Kidney (tissue), 14 donors: Measurements from ENCODE around the gene AGPS. TPM values are rescaled to one million over a fixed set of nuclear protein-coding genes. Genes with fewer than 3 reads are reported as not detected.
A peak's percentile ranks its signal among the peaks of the same experiment; 100 is the strongest.
"Not testable (repeated sequence)": the region's sequence is repeated elsewhere in the genome, so short reads cannot be mapped to it uniquely, and the experiment has no call there.

ENCODE experiments used
- DNase-seq, 5 donors: peaks; one replicate each; pipeline ENCODE4 v3.0.0-alpha.2; 2013 to 2020
- FAIRE-seq: peaks from 2 replicates; lab custom pipeline; 2012; peaks lifted over from hg19 to GRCh38; lab: Jason Lieb, UNC
- H3K27ac ChIP-seq, 2 donors: one replicate each; pipeline ENCODE4 v1.7.0; 2013; ENCODE audit warnings: low read depth in 2 of 2, low read length in 2 of 2, inconsistent platforms in 1 of 2
- H3K27me3 ChIP-seq: one replicate; pipeline ENCODE4 v1.7.1; 2013; ENCODE audit warnings: low read length, inconsistent platforms; ENCODE audit not compliant: control insufficient read depth, insufficient read depth
- H3K36me3 ChIP-seq, 3 donors: one replicate each; pipeline versions ENCODE4 v1.7.0 to v1.7.1; 2013; ENCODE audit warnings: low read length in 3 of 3, control low read depth in 1 of 3, inconsistent platforms in 1 of 3; ENCODE audit not compliant: insufficient read depth in 3 of 3, control insufficient read depth in 2 of 3
- H3K4me1 ChIP-seq, 3 donors: one replicate each; pipeline versions ENCODE4 v1.7.0 to v1.7.1; 2013; ENCODE audit warnings: low read length in 3 of 3, inconsistent platforms in 1 of 3, low read depth in 1 of 3; ENCODE audit not compliant: control insufficient read depth in 2 of 3, insufficient read depth in 2 of 3
- H3K4me3 ChIP-seq, 3 donors: one replicate each; pipeline versions ENCODE4 v1.7.0 to v1.8.1; 2013; ENCODE audit warnings: low read length in 3 of 3, control low read depth in 1 of 3, inconsistent platforms in 1 of 3
- H3K9ac ChIP-seq, 3 donors: one replicate each; pipeline versions ENCODE4 v1.7.0 to v1.7.1; 2013; ENCODE audit warnings: low read length in 3 of 3, control low read depth in 1 of 3, inconsistent platforms in 1 of 3
- H3K9me3 ChIP-seq, 3 donors: one replicate each; pipeline versions ENCODE4 v1.7.0 to v1.7.1; 2013; ENCODE audit warnings: low read length in 3 of 3, control low read depth in 1 of 3, inconsistent platforms in 1 of 3; ENCODE audit not compliant: control insufficient read depth in 2 of 3, insufficient read depth in 1 of 3
- CTCF ChIP-seq: IDR thresholded peaks from 3 replicates; pipeline ENCODE4 v1.5.1; 2012; ENCODE audit warnings: mild to moderate bottlenecking, moderate library complexity, borderline replicate concordance; ENCODE audit not compliant: insufficient read depth; ENCODE audit errors: extremely low read depth
- intact Hi-C: fragments of 100-400 bp; cut with DNase I; formaldehyde crosslinking; loops from one replicate; pipeline ENCODE4 v1.11.1; 2022
- polyA plus RNA-seq: library from polyadenylated mRNA; stranded (reverse); fragments of 350-450 nt; fragmentation: Illumina TruSeq; extraction: RNeasy Lipid Tissue Mini Kit (QIAGEN cat#74804); gene quantifications from one replicate; pipeline ENCODE4 v1.2.3, GENCODE V29; 2014; ENCODE audit warnings: low read depth, low replicate concordance; ENCODE audit not compliant: insufficient read depth
- total RNA-seq: library from RNA; stranded (reverse); fragmentation: NEBNext Ultra II Directional; extraction: Animal tissue kit (Norgen Biotek cat#: 25700); gene quantifications from one replicate; pipeline ENCODE4 v1.2.1, GENCODE V29; 2021
- donor health status: control.
- donor health status: control.
- donor health status: control.
- donor health status: control.
- donor health status: control.
- donor health status: DM: yes; HTN: yes; CAD: no.
- donor health status: Normal renal cell carcinoma (clear cell type).

The AGPS gene
- total and polyA plus RNA-seq, 2 donors from 2014 or later, result 7.9 to 45.7 TPM

- TF ChIP-seq CTCF, result no peak
- FAIRE-seq, result no peak
- no peak for DNase-seq
- H3K4me3 ChIP-seq, result no peak overlapping the region
- H3K36me3 ChIP-seq, result no peaks in the 10 kb centered on the region
- intact Hi-C loops, result no loop called here
- H3K9me3 ChIP-seq, result no peaks in the 10 kb centered on the region
- H3K9ac ChIP-seq, result no peak overlapping the region
- no peak overlapping the region for H3K27ac ChIP-seq
- peaks cover 2 to 5% (median 4%) of the 10 kb centered on the region in 3 donors for H3K4me1 ChIP-seq
- no peaks in the 10 kb centered on the region for H3K27me3 ChIP-seq
These were observed 156.6 kb downstream of the AGPS start for GRCh38 chr2:177549171-177549570.

GRCh38 chr2:177550264-177551200 is 158.0 kb downstream of the AGPS start:
- H3K4me3 ChIP-seq, result no peak overlapping the region
- H3K36me3 ChIP-seq, result no peaks in the 10 kb centered on the region
- no peaks in the 10 kb centered on the region for H3K9me3 ChIP-seq
- TF ChIP-seq CTCF, result no peak
- no peaks in the 10 kb centered on the region for H3K27me3 ChIP-seq
- FAIRE-seq (no peak), DNase-seq (no peak)
- no peak overlapping the region for H3K27ac ChIP-seq
- no peak overlapping the region for H3K9ac ChIP-seq
- peaks cover 2 to 5% (median 4%) of the 10 kb centered on the region in 3 donors for H3K4me1 ChIP-seq
- intact Hi-C loops, result no loop called here

GRCh38 chr2:177551360-177551759 is 158.8 kb downstream of the AGPS start:
- DNase-seq, H3K36me3 ChIP-seq, FAIRE-seq, intact Hi-C loops, H3K4me1 ChIP-seq, H3K9me3 ChIP-seq, H3K27ac ChIP-seq, H3K9ac ChIP-seq, H3K4me3 ChIP-seq, H3K27me3 ChIP-seq: not testable (repeated sequence)

GRCh38 chr2:177551989-177552421 is 159.4 kb downstream of the AGPS start:
- H3K27me3 ChIP-seq, result no peaks in the 10 kb centered on the region
- no peaks in the 10 kb centered on the region for H3K36me3 ChIP-seq
- H3K4me3 ChIP-seq, result peak overlapping the region; percentile 89 to 100 (median 94)
- intact Hi-C loops, result no loop called here
- FAIRE-seq (no peak), DNase-seq (peak in 4 of 5 donors; percentile 38 to 81 (median 62))
- no peak overlapping the region for H3K27ac ChIP-seq
- H3K4me1 ChIP-seq, result peaks cover 2 to 5% (median 4%) of the 10 kb centered on the region in 3 donors
- no peaks in the 10 kb centered on the region for H3K9me3 ChIP-seq
- no peak for TF ChIP-seq CTCF
- H3K9ac ChIP-seq, result peak overlapping the region in 2 of 3 donors; percentile 13 to 86
